K562 (cell line): ENCODE results near the gene TMA16. TPM values are rescaled to one million over a fixed set of nuclear protein-coding genes. Genes with fewer than 3 reads are reported as not detected.

ENCODE experiments used
- ATF2 ChIP-seq: sonication (generic); formaldehyde crosslinking; IDR thresholded peaks from 2 replicates; pipeline ENCODE4 v1.8.1; 2022; ENCODE audit warnings: missing genetic modification reagents
- CBFA2T3 ChIP-seq: fragments of 450-650 bp; IDR thresholded peaks from 2 replicates; pipeline ENCODE4 v1.6.1; 2017
- DNMT1 ChIP-seq: fragments of 450-650 bp; IDR thresholded peaks from 2 replicates; pipeline ENCODE4 v1.6.1; 2016; ENCODE audit warnings: antibody characterized with exemption, mild to moderate bottlenecking
- E2F3 ChIP-seq: fragments of 250-450 bp; sonication (Bioruptor Pico); IDR thresholded peaks from 2 replicates; pipeline ENCODE4 v1.4.0; 2020; ENCODE audit warnings: mild to moderate bottlenecking
- HNRNPK ChIP-seq: fragments of 200-400 bp; formaldehyde crosslinking; IDR thresholded peaks from one replicate; pipeline ENCODE4 v1.6.1; 2018; ENCODE audit warnings: mild to moderate bottlenecking, low read depth, low read length; ENCODE audit not compliant: poor library complexity, severe bottlenecking
- KAT7 ChIP-seq: sonication (generic); formaldehyde crosslinking; IDR thresholded peaks from 2 replicates; pipeline ENCODE4 v1.8.0; 2022; ENCODE audit warnings: missing genetic modification reagents, mild to moderate bottlenecking, borderline replicate concordance
- KAT8 ChIP-seq: fragments of 450-650 bp; IDR thresholded peaks from 2 replicates; pipeline ENCODE4 v1.6.1; 2016; ENCODE audit warnings: low read depth, mild to moderate bottlenecking
- KLF6 ChIP-seq: fragments of 250-450 bp; sonication (Bioruptor Pico); IDR thresholded peaks from 2 replicates; pipeline ENCODE4 v1.4.0; 2020; ENCODE audit warnings: mild to moderate bottlenecking, moderate library complexity, borderline replicate concordance
- NBN ChIP-seq: fragments of 450-650 bp; IDR thresholded peaks from 2 replicates; pipeline ENCODE4 v1.6.1; 2016; ENCODE audit warnings: low read depth, mild to moderate bottlenecking
- NCOA4 ChIP-seq: fragments of 450-650 bp; IDR thresholded peaks from 2 replicates; pipeline ENCODE4 v1.6.1; 2018; ENCODE audit warnings: mild to moderate bottlenecking; ENCODE audit not compliant: partially characterized antibody
- NFATC3 ChIP-seq: fragments of 450-650 bp; IDR thresholded peaks from 2 replicates; pipeline ENCODE4 v1.6.1; 2017; ENCODE audit warnings: mild to moderate bottlenecking
- NFIX ChIP-seq: fragments of 250-450 bp; sonication (Bioruptor Pico); IDR thresholded peaks from 2 replicates; pipeline ENCODE4 v1.4.0; 2020; ENCODE audit warnings: low read depth, mild to moderate bottlenecking, moderate library complexity
- PCBP2 ChIP-seq: fragments of 200-400 bp; formaldehyde crosslinking; IDR thresholded peaks from 2 replicates; pipeline ENCODE4 v1.6.1; 2018; ENCODE audit warnings: low read length, low read depth, mild to moderate bottlenecking, moderate library complexity; ENCODE audit not compliant: poor library complexity, severe bottlenecking
- RUNX1 ChIP-seq: sonication (generic); IDR thresholded peaks from 2 replicates; pipeline ENCODE4 v1.6.1; 2016; ENCODE audit warnings: antibody characterized with exemption, low read depth
- SMAD2 ChIP-seq: fragments of 150-350 bp; IDR thresholded peaks from 2 replicates; pipeline ENCODE4 v1.6.1; 2014; ENCODE audit warnings: low read depth, mild to moderate bottlenecking, low read length
- SNIP1 ChIP-seq: fragments of 450-650 bp; IDR thresholded peaks from 2 replicates; pipeline ENCODE4 v1.7.1; 2017; ENCODE audit warnings: low read depth, mild to moderate bottlenecking
- ZFP1 ChIP-seq: fragments of 450-650 bp; formaldehyde crosslinking; IDR thresholded peaks from 2 replicates; pipeline ENCODE4 v1.4.0; 2020; ENCODE audit warnings: mild to moderate bottlenecking, mixed read lengths
- ZNF12 ChIP-seq: sonication (generic); formaldehyde crosslinking; IDR thresholded peaks from 2 replicates; pipeline ENCODE4 v1.4.0; 2020; ENCODE audit warnings: mild to moderate bottlenecking, missing genetic modification reagents
- ZNF23 ChIP-seq: fragments of 250-450 bp; sonication (Bioruptor Pico); IDR thresholded peaks from 2 replicates; pipeline ENCODE4 v1.4.0; 2020; ENCODE audit warnings: mild to moderate bottlenecking
- ZNF282 ChIP-seq: sonication (generic); formaldehyde crosslinking; IDR thresholded peaks from 2 replicates; pipeline ENCODE4 v1.8.1; 2023; ENCODE audit warnings: missing genetic modification reagents
- ZNF512 ChIP-seq: IDR thresholded peaks from 2 replicates; pipeline ENCODE4 v1.6.1; 2016; ENCODE audit warnings: missing genetic modification characterization, missing compliant biosample characterization
- ZNF583 ChIP-seq: fragments of 250-450 bp; sonication (Bioruptor Pico); IDR thresholded peaks from 2 replicates; pipeline ENCODE4 v1.4.0; 2020
- ZNF584 ChIP-seq: fragments of 200-800 bp; sonication (Bioruptor generic); IDR thresholded peaks from 2 replicates; pipeline ENCODE4 v1.6.1; 2016; ENCODE audit warnings: low read depth, mild to moderate bottlenecking, missing genetic modification characterization, missing compliant biosample characterization
- ZNF764 ChIP-seq: fragments of 250-450 bp; sonication (Bioruptor Pico); IDR thresholded peaks from 2 replicates; pipeline ENCODE4 v1.4.0; 2020; ENCODE audit warnings: low read depth, mild to moderate bottlenecking, moderate library complexity
- polyA plus RNA-seq, 8 experiments: library from polyadenylated mRNA; depleted of rRNA in 4 of 8; stranded (reverse) in 5 of 8; unstranded in 3 of 8; fragments of >200 nt; fragmentation: Nextera tagmentation in 2 of 8; fragmentation: Illumina TruSeq in 1 of 8; extraction: Ambion mirVana in 2 of 8; extraction: Trizol in 1 of 8; gene quantifications; 2 replicates each; pipeline versions ENCODE4 v1.2.1 to v1.2.3, GENCODE V29; 2011 to 2014; ENCODE audit warnings: inconsistent platforms in 1 of 8, missing spikeins in 1 of 8
- total RNA-seq, 7 experiments: library from RNA; depleted of rRNA in 6 of 7; stranded (reverse); fragments of >200 nt in 6 of 7; fragmentation: Illumina TruSeq in 2 of 7; extraction: Trizol in 2 of 7; gene quantifications; 2 replicates each; pipeline versions ENCODE4 v1.2.1 to v1.2.3, GENCODE V29; 2011 to 2021; ENCODE audit warnings: low replicate concordance in 1 of 7
- TF ChIP-seq, protein P1 (sequence below), 2 experiments: fragments of 450-650 bp; conservative IDR thresholded peaks; 2 replicates each; pipeline ENCODE4 v1.6.1; 2017; ENCODE audit warnings: mild to moderate bottlenecking in 2 of 2, moderate library complexity in 2 of 2
- TF ChIP-seq, protein P2 (sequence below): fragments of 250-450 bp; sonication (Bioruptor Pico); IDR thresholded peaks from 2 replicates; pipeline ENCODE4 v1.6.1; 2021; ENCODE audit warnings: mild to moderate bottlenecking

TMA16 gene
- total and polyA plus RNA-seq, 9 of the 15 experiments (the other 6 are each of a cell fraction or from before 2014, with no cell fraction given), result 27.7 to 74.8 (median 66.6) TPM

GRCh38 chr4:163494360-163495241 is at the start of gene TMA16 (continued):
- TF ChIP-seq, protein P1, sequence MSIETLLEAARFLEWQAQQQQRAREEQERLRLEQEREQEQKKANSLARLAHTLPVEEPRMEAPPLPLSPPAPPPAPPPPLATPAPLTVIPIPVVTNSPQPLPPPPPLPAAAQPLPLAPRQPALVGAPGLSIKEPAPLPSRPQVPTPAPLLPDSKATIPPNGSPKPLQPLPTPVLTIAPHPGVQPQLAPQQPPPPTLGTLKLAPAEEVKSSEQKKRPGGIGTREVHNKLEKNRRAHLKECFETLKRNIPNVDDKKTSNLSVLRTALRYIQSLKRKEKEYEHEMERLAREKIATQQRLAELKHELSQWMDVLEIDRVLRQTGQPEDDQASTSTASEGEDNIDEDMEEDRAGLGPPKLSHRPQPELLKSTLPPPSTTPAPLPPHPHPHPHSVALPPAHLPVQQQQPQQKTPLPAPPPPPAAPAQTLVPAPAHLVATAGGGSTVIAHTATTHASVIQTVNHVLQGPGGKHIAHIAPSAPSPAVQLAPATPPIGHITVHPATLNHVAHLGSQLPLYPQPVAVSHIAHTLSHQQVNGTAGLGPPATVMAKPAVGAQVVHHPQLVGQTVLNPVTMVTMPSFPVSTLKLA (conservative IDR thresholded peaks at IDR 0.05), result peak; percentile 95 to 97
- no peak for TF ChIP-seq ZNF12 (CRISPR knock-in tag)
- peak; percentile 62; the same call in 1 of the 2 replicates for TF ChIP-seq E2F3
- no peak for TF ChIP-seq DNMT1
- TF ChIP-seq ZFP1 (CRISPR knock-in tag), result no peak
- peak; percentile 85 for TF ChIP-seq NBN
- TF ChIP-seq HNRNPK, result no peak
- peak; percentile 26; the same call in 1 of the 2 replicates for TF ChIP-seq RUNX1
- TF ChIP-seq PCBP2, result no peak
- TF ChIP-seq ZNF584 (CRISPR knock-in tag), result no peak
- no peak for TF ChIP-seq NCOA4
- TF ChIP-seq, protein P2, sequence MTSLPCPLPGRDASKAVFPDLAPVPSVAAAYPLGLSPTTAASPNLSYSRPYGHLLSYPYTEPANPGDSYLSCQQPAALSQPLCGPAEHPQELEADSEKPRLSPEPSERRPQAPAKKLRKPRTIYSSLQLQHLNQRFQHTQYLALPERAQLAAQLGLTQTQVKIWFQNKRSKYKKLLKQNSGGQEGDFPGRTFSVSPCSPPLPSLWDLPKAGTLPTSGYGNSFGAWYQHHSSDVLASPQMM, result no peak
- no peak for TF ChIP-seq CBFA2T3
- no peak for TF ChIP-seq ZNF512 (tag)
- TF ChIP-seq ZNF764 (CRISPR knock-in tag), result no peak
- no peak for TF ChIP-seq NFATC3
- no peak for TF ChIP-seq ATF2
- TF ChIP-seq ZNF23 (CRISPR knock-in tag), result no peak
- no peak; the same call in 1 of the 2 replicates for TF ChIP-seq KAT7 (CRISPR knock-in tag)
- TF ChIP-seq ZNF583 (CRISPR knock-in tag), result no peak
- no peak for TF ChIP-seq SNIP1
- no peak for TF ChIP-seq KLF6 (CRISPR knock-in tag)
- no peak for TF ChIP-seq ZNF282
- TF ChIP-seq KAT8, result no peak
- no peak for TF ChIP-seq NFIX (CRISPR knock-in tag)
- TF ChIP-seq SMAD2, result no peak
